Omental fat pad (tissue), 4 donors: ENCODE data around the gene CREB3L2. TPM values are rescaled to one million over a fixed set of nuclear protein-coding genes. Genes with fewer than 3 reads are reported as not detected.
"Not testable (repeated sequence)": the region's sequence is repeated elsewhere in the genome, so short reads cannot be mapped to it uniquely, and the experiment has no call there.

Experiments used
- ATAC-seq: fragments of 150-250 bp; one replicate; pipeline ENCODE4 v1.9.1; 2016; ENCODE audit warnings: mild to moderate bottlenecking, moderate library complexity; ENCODE audit not compliant: low FRiP score
- DNase-seq: peaks from one replicate; pipeline ENCODE4 v3.0.0-alpha.2; 2019; ENCODE audit warnings: low spot score
- CTCF ChIP-seq, 3 donors: fragments of 450-650 bp; IDR thresholded peaks; one replicate each; pipeline ENCODE4 v1.5.1; 2016 to 2017; ENCODE audit warnings: antibody characterized with exemption in 3 of 3, mild to moderate bottlenecking in 3 of 3, moderate library complexity in 2 of 3
- total RNA-seq, 4 donors: library from RNA; depleted of rRNA; stranded (reverse); fragments of >200 nt; gene quantifications; one replicate each; pipeline ENCODE4 v1.1.0, GENCODE V29; 2016

The CREB3L2 gene
- total RNA-seq, 4 donors from 2014 or later = 35.6 to 50.4 (median 42.8) TPM

GRCh38 chr7:137974766-137975165 lies 27.1 kb downstream of the CREB3L2 start:
- no peak for TF ChIP-seq CTCF (IDR thresholded peaks at IDR 0.05)
- no peak for DNase-seq
- ATAC-seq = no peak

GRCh38 chr7:137970253-137970975 lies 31.5 kb downstream of the CREB3L2 start:
- DNase-seq (no peak), ATAC-seq (peak; percentile 80)
- TF ChIP-seq CTCF (IDR thresholded peaks at IDR 0.05) = no peak

- TF ChIP-seq CTCF (IDR thresholded peaks at IDR 0.05) = no peak
- DNase-seq = no peak
- ATAC-seq = no peak
These were observed 32.1 kb downstream of the CREB3L2 start for GRCh38 chr7:137969828-137970227.

GRCh38 chr7:137968890-137969289 lies 33.0 kb downstream of the CREB3L2 start:
- ATAC-seq (no peak), DNase-seq (no peak)
- no peak for TF ChIP-seq CTCF (IDR thresholded peaks at IDR 0.05)

- DNase-seq, ATAC-seq: not testable (repeated sequence)
These were observed 33.5 kb downstream of the CREB3L2 start for GRCh38 chr7:137968339-137968738.

GRCh38 chr7:137967143-137968018 lies 34.5 kb downstream of the CREB3L2 start:
- ATAC-seq (no peak), DNase-seq (no peak)
- no peak for TF ChIP-seq CTCF (IDR thresholded peaks at IDR 0.05)

GRCh38 chr7:137966641-137967142 lies 35.2 kb downstream of the CREB3L2 start:
- DNase-seq (no peak), ATAC-seq (no peak)
- TF ChIP-seq CTCF (IDR thresholded peaks at IDR 0.05) = no peak
